GM19099 (cell line): ENCODE results near the gene ZBTB32.
A peak's percentile ranks its signal among the peaks of the same experiment; 100 is the strongest.

Experiments used
- POLR2A ChIP-seq: IDR thresholded peaks from 3 replicates; pipeline ENCODE4 v1.6.1; 2011; ENCODE audit warnings: low read depth; ENCODE audit not compliant: insufficient read length; ENCODE audit errors: extremely low read depth

ZBTB32 gene

DNA sequence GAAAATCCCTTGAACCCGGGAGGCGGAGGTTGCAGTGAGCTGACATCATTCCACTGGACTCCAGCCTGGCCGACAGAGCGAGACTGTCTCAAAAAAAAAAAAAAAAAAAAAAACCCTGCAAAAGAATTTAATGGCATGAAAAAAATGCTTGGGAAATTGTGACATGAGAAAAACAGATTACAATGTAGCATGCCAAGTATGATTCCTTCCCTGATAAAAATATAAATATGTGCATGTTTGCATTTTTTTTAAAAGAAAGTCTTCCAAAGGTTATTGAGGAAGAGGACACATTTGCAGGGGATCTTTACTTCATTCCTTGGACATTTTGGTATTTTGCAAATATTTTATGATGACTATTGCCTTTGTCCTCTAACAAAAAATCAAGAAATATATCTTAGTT is 14.5 kb upstream of the ZBTB32 start:
- no peak for TF ChIP-seq POLR2A

DNA sequence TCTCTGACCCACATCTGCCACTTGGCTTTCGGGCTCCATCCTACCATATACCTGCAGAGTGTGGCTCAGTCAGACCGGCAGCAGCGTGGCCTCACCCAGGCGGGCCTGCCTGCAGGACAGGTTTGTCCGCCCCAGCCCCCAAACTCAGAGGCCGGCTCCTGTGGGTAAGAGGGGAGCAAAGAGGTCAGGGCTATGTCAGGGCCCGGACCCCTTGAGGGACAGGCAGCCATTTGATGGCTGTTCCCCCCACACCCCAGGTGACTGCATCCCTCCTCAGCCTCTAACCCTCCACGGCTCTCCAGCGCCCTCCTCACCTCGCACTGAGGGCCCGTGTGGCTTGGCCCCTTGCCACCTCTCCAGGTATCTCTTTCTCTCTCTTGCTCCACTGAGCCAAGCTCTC is 12.3 kb upstream of the ZBTB32 start:
- no peak for TF ChIP-seq POLR2A

DNA sequence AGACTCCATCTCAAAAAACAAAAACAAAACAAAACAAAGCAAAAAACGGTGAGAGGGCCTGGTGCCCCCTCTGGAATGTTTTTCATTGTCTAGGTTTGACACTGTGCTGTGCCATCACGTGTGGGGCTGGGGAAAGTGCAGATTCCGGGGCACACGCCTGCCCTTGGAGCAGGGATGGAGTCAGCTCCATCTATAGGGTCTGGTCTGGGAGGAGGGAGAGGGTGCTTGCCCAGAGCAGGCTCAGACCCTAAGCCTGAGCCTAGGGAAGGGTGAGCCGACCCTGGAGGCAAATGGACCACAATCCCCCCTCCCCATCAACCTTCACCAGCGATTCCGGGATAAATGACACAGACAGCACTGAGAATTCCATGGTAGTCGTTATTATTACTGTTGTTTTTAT is 10.9 kb upstream of the ZBTB32 start:
- no peak for TF ChIP-seq POLR2A

DNA sequence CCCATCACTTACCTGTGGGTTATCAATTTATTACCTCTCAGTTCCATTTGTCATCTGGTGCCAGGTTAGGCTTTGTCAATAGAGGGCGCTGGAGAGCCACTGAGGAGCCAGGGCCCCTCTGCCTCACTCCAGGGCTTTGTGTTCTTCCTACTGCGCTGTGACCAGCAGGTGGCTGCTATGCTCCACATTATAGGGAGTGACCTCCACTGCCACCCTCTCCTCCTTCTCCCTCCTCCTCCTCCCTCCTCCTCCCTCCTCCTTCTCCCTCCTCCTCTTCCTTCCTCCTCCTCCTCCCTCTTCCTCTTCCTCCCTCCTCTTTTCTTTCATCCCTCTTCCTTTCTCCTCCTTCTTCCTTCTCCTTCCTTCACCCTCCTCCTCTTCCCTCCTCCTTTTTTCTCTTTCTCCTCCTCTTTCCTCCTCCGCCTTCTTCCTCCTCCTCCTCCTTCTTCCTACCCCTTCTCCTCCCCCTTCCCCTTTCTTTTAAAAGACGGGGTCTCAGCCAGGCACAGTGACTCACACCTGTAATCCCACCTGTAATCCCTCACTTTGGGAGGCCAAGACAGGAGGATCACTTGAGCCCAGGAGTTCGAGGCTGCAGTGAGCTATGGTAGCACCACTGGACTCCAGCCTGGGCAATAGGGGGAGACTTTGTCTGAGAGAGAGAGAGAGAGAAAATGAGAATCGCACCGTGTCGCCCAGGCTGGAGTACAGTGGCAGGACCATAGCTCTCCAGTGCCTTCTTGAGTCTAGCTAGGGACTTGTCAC is 10.3 kb upstream of the ZBTB32 start:
- TF ChIP-seq POLR2A, result no peak

- no peak for TF ChIP-seq POLR2A
Measured at GRCh38 chr19:35695895-35696422, 8.4 kb upstream of the ZBTB32 start.

GRCh38 chr19:35696835-35697234 is 7.5 kb upstream of the ZBTB32 start:
- no peak for TF ChIP-seq POLR2A

- TF ChIP-seq POLR2A, result peak; percentile 74
Measured at GRCh38 chr19:35702223-35703012, 1.9 kb upstream of the ZBTB32 start.

GRCh38 chr19:35703343-35703742 is 1.0 kb upstream of the ZBTB32 start:
- no peak for TF ChIP-seq POLR2A

GRCh38 chr19:35708391-35708790 is 4.0 kb downstream of the ZBTB32 start:
- no peak for TF ChIP-seq POLR2A

DNA sequence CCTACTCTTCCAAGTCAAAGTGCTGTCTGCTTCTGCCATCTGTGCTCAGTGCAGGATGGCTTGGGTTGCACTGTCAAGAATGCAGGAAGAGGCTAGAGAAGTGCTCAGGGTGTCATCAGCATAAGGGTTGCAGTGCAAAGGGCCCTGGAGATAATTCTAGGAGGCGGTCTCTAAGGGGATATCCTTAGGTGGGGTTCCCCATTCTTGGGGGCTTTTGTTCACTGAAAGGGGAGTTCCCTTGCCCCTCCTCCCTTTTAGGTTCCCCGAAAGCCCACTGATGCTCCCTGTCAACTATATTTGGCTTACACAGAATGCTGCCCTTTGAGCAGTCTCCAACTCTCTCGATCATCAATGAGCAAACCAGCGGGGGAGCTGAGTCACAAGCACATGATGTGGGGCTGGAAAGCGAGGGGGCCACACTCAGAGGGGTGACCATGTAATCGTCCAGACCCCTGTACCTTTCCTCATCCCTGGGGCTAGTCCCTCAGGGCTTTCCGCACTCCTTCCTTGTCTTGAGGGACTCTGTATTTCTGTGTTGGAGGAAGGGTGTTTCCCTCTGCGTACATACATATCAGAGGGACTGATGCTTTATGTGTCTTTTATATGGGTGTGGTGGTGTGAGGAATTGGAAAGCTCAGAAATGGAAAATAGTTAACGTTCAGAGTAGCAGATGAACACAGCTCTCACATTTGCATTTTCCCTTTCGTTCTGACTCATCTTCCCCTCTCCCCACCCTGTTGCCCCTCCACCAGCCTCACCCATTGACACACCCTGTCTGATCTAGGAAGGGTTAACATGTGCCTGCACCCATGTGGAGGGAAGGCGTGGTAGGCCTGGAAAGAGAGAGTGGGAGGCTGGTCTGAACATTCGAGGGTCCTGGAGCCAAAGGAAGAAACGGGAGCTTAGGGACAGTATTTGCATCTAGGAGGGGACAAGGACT is 6.7 kb downstream of the ZBTB32 start:
- peak; percentile 64 for TF ChIP-seq POLR2A

- TF ChIP-seq POLR2A, result peak; percentile 83
Measured at GRCh38 chr19:35712567-35713505, 8.5 kb downstream of the ZBTB32 start.

- TF ChIP-seq POLR2A, result no peak
Measured at GRCh38 chr19:35713506-35713850, 9.1 kb downstream of the ZBTB32 start.

DNA sequence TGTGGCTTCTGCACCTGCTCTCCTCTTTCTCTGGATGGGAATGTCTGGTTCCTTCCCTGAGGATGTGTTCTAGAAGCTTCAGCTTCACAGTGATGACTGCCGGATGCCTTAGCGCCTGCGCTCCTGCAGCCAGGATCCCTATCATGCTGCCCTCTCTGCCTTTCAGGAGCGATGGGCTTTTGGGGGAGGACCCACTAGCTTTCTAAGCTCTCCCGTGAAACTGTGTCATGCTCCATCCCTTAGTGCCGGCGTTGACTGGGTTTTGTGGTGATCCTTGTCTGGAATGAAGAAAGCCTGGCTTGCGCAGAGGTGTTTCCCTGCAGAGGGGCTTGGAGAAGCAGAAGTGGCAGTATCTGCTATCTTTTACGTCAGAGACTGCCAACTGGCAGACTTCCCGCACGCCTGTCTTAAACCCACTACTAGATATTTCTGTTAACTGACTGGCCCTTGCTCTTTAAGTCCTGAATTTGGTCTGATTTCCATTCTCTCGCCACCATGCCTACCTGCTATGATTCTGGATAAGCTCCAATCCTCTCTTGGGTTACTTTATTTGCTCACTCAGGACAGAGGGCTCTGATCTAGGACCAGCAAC is 9.6 kb downstream of the ZBTB32 start:
- TF ChIP-seq POLR2A, result no peak
